Naive thymus-derived CD8-positive, alpha-beta T cell (primary cell): ENCODE measurements around the gene ATXN1. TPM values are rescaled to one million over a fixed set of nuclear protein-coding genes. Genes with fewer than 3 reads are reported as not detected.

Experiments
- ATAC-seq, 2 donors: fragments of 150-1000 bp; cut with Tn5 transposase in 1 of 2; sonication (Bioruptor Pico), chemical (Tn5 transposase) in 1 of 2; 1 replicate in 1 of 2; 2 replicates in 1 of 2; pipeline ENCODE4 v1.10.0; 2021; ENCODE audit warnings: mild to moderate bottlenecking in 2 of 2, moderate library complexity in 2 of 2
- POLR2A ChIA-PET: fragments of 350-600 bp; sonication (Branson Sonifier 250); formaldehyde crosslinking; loops from one replicate; lab custom pipeline; 2021; ENCODE audit warnings: antibody characterized with exemption; lab: Charles Lee
- DNase-seq, 10 donors: peaks; one replicate each; pipeline versions ENCODE4 v3.0.0 to v3.0.0-alpha.2; 2020 to 2022
- H3K27ac Mint-ChIP-seq, 10 donors: one replicate each; pipeline ENCODE4 v1.8.0; 2020 to 2022; ENCODE audit warnings: mild to moderate bottlenecking in 10 of 10, mixed read lengths in 10 of 10, moderate library complexity in 4 of 10, inconsistent platforms in 1 of 10
- H3K27me3 Mint-ChIP-seq, 5 donors: one replicate each; pipeline ENCODE4 v1.8.0; 2021 to 2022; ENCODE audit warnings: mixed read lengths in 5 of 5
- H3K36me3 Mint-ChIP-seq, 3 donors: one replicate each; pipeline ENCODE4 v1.8.0; 2020 to 2022; ENCODE audit warnings: mixed read lengths in 3 of 3, mild to moderate bottlenecking in 2 of 3, inconsistent platforms in 1 of 3
- H3K4me1 Mint-ChIP-seq, 4 donors: one replicate each; pipeline ENCODE4 v1.8.0; 2021 to 2022; ENCODE audit warnings: mixed read lengths in 4 of 4
- H3K4me3 Mint-ChIP-seq, 10 donors: one replicate each; pipeline ENCODE4 v1.8.0; 2020 to 2022; ENCODE audit warnings: mild to moderate bottlenecking in 10 of 10, mixed read lengths in 10 of 10, moderate library complexity in 6 of 10, inconsistent platforms in 1 of 10
- H3K9me3 Mint-ChIP-seq, 9 donors: one replicate each; pipeline ENCODE4 v1.8.0; 2020 to 2022; ENCODE audit warnings: mixed read lengths in 9 of 9, mild to moderate bottlenecking in 3 of 9, inconsistent platforms in 1 of 9, moderate library complexity in 1 of 9
- polyA plus RNA-seq, 3 donors: library from polyadenylated mRNA; unstranded; fragments of 300-500 nt; fragmentation: Illumina TruSeq; gene quantifications; one replicate each; pipeline ENCODE4 v1.2.3, GENCODE V29; 2021
- total RNA-seq, 8 experiments: library from RNA in 2 of 8; stranded (reverse) in 2 of 8; gene quantifications; one replicate each; pipeline ENCODE4 v1.2.3 and lab custom pipeline; 2021 to 2026

ATXN1 gene
- total and polyA plus RNA-seq, 5 experiments from 2014 or later: 2.7 to 42.3 (median 8.2) TPM

DNA sequence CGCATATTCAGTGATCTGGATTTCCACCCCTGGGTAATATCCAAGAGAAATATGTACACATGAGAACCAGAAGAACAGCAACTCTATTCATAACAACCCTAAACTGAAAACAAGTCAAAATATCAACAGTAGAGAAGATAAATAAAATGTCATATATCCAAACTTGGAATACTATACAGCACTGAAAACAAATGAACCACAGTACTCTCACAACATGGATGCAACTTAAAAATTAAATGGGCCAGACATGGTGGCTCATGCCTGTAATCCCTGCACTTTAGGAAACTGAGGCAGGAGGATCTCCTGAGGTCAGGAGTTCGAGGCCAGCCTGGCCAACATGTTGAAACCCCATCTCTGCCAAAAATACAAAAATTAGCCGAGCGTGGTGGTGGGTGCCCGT lies 16.5 kb upstream of the ATXN1 start:
- DNase-seq: no peak
- Mint-ChIP-seq H3K9me3 (peaks cover 0 to 3% (median 0%) of the 10 kb centered on the region in 9 donors), H3K4me3 (no peak overlapping the region), H3K36me3 (peaks cover 0 to 4% (median 0%) of the 10 kb centered on the region in 3 donors), H3K27me3 (peaks cover 0 to 4% (median 1%) of the 10 kb centered on the region in 5 donors), H3K27ac (no peak overlapping the region), H3K4me1 (peaks cover 0 to 10% (median 8%) of the 10 kb centered on the region in 4 donors)
- no peak for ATAC-seq
- POLR2A ChIA-PET: no interaction called here

DNA sequence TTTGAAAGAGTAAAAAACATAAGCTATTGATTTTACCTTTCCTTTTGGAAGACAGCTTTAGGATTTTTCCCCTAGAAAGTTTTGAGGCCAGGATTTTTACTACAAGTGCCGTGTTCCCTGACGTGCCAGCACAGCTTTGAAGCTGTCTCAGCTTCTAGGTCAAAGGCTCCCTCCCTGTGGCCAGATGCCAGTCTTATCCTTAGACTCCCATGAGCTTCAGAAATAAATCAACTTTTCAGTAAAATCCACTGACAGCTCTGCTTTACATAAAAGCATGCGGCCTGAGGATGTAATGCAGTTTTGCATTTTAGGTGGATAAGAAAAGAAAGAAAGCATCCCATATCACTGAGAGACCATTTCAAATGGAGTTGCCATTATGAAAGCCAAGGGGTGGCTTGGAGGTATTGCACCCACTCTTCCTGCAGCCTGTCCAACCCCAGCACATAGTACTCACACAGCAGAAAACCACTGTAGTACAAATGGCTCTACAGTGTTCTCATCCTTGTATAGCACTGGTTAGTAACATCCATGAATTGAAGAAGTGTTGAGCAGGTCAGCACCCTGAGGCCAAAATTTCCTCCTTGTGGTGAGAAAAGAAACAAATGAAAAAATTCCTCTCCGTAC lies 15.2 kb upstream of the ATXN1 start:
- POLR2A ChIA-PET: no interaction called here
- peaks cover 0 to 4% (median 0%) of the 10 kb centered on the region in 3 donors for H3K36me3 Mint-ChIP-seq
- H3K27ac Mint-ChIP-seq: no peak overlapping the region
- H3K9me3 Mint-ChIP-seq: peaks cover 0 to 3% (median 0%) of the 10 kb centered on the region in 9 donors
- H3K4me3 Mint-ChIP-seq: no peak overlapping the region
- peaks cover 3 to 18% (median 15%) of the 10 kb centered on the region in 4 donors for H3K4me1 Mint-ChIP-seq
- DNase-seq: no peak
- H3K27me3 Mint-ChIP-seq: peaks cover 0 to 4% (median 1%) of the 10 kb centered on the region in 5 donors
- no peak for ATAC-seq

- Mint-ChIP-seq H3K9me3 (peaks cover 0 to 3% (median 0%) of the 10 kb centered on the region in 9 donors), H3K4me1 (peaks cover 16 to 39% (median 34%) of the 10 kb centered on the region in 4 donors), H3K27me3 (peaks cover 0 to 4% (median 0%) of the 10 kb centered on the region in 5 donors), H3K36me3 (peaks cover 0 to 4% (median 0%) of the 10 kb centered on the region in 3 donors), H3K4me3 (no peak overlapping the region), H3K27ac (no peak overlapping the region)
- ATAC-seq (no peak), DNase-seq (no peak)
- POLR2A ChIA-PET: no interaction called here
Observed at GRCh38 chr6:16774437-16774836, 13.2 kb upstream of the ATXN1 start.

- Mint-ChIP-seq H3K9me3 (peaks cover 0 to 3% (median 0%) of the 10 kb centered on the region in 9 donors), H3K27ac (peak overlapping the region in 2 of 10 donors; percentile 8), H3K27me3 (peaks cover 0 to 4% (median 0%) of the 10 kb centered on the region in 5 donors), H3K4me1 (peaks cover 20 to 50% (median 45%) of the 10 kb centered on the region in 4 donors), H3K4me3 (no peak overlapping the region), H3K36me3 (peaks cover 0 to 4% (median 0%) of the 10 kb centered on the region in 3 donors)
- ATAC-seq: no peak
- POLR2A ChIA-PET: interaction anchor here (1.6 kb wide), 1 partner anchor 14 kb away, joined by 3 read pairs; no protein-coding TSS in a partner anchor
- DNase-seq: no peak
Observed at GRCh38 chr6:16773362-16773761, 12.1 kb upstream of the ATXN1 start.

DNA sequence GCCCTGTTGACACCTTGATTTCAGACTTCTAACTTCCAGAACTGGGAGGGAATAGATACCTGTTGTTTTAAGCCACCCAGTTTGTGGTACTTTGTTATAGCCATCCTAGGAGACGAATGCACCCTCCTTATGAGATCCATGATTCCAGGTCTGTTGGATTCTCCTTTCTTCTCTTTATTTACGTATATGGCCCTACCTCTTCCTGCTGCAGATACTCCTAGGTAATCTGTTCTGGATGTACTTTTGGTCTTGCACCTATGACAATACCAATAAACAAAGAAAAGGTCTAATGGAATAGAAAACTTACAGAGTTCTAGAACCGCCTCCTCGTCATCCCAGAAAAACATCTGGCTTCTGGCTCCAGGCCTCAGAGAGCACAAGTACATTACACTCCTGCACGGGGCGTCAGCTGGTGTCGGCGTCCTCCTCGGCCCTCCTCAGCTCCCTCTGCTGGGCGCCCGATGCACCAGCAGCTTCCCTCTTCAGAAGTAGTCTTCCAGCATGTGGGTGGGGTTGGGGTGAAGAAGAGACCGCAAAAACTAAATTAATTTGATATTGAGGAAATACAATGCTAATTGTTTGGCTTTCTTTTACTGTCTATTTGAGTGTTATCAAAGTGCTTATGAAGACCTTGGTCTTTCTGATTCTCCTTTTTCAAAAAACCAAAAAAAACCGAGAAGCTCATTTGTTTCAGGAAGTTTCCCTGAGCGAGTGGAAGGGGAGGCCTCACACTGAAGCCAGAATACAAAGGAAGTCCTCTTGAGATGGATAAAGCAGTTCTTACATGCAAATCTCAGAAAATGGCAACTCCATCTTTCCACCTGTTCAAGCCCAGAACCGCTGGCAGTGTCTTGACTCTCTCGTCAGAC lies 9.7 kb upstream of the ATXN1 start:
- ATAC-seq (peak; percentile 79 to 86), DNase-seq (peak; percentile 63 to 85 (median 76))
- Mint-ChIP-seq H3K27ac (peak overlapping the region; percentile 18 to 88 (median 70)), H3K4me3 (peak overlapping the region in 9 of 10 donors; percentile 9 to 62 (median 38)), H3K4me1 (peaks cover 20 to 58% (median 52%) of the 10 kb centered on the region in 4 donors), H3K27me3 (peaks cover 0 to 2% (median 0%) of the 10 kb centered on the region in 5 donors), H3K9me3 (no peaks in the 10 kb centered on the region), H3K36me3 (no peaks in the 10 kb centered on the region)
- POLR2A ChIA-PET: interaction anchor here (0.9 to 1.8 kb wide), 2 partner anchors 9 to 12 kb away, joined by 4 to 6 read pairs; partner anchors contain the start of gene ATXN1

GRCh38 chr6:16769986-16770376 lies 8.7 kb upstream of the ATXN1 start:
- Mint-ChIP-seq H3K4me1 (peaks cover 20 to 61% (median 55%) of the 10 kb centered on the region in 4 donors), H3K27ac (peak overlapping the region in 7 of 10 donors; percentile 2 to 85 (median 65)), H3K27me3 (peaks cover 0 to 2% (median 0%) of the 10 kb centered on the region in 5 donors), H3K4me3 (peak overlapping the region in 1 of 10 donors; percentile 29), H3K9me3 (no peaks in the 10 kb centered on the region), H3K36me3 (no peaks in the 10 kb centered on the region)
- POLR2A ChIA-PET: interaction anchor here (0.7 to 1.8 kb wide), 2 partner anchors 8 to 639 kb away, joined by 4 to 6 read pairs; partner anchors contain the start of gene ATXN1
- ATAC-seq: no peak
- no peak for DNase-seq

DNA sequence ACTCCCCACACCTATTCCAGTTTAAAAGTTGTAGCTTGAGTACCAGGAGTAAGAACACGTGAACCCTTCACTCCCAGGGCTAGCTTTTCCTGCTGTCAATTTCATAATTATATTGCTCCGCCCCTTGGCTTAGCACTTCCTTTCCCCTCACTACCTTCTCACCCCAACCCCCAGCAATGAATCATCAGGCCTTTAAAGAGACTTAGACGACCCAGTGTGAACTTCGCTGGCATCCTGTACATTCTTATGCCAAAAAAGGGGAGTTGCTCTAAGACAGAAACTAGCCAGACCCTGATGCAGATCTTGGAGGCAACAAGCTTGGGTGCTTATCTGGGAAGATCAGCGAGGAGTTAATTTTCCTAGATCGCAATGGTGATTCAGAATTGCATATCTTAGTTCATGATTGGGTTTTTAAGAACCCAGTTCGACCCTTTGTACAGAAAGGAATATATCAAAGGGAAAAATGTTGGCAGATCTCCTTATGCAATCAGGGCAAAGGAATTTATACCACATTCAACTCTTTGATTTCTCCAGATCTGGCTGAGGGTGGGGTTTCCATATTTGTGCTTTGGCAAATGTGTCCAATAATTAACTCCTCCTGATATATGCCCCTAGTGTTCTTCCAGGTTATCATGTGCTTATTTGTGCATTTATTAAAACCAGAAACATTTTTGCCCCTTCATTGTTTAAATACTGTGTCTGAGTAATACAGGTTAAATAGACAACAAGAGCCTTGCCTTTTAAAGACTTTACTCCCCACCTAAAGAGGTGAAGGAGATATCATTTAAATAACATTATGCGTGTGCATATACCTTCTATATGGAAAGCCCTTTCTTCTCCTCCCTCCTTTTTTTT lies 8.1 kb upstream of the ATXN1 start:
- H3K4me1 Mint-ChIP-seq: peaks cover 20 to 67% (median 57%) of the 10 kb centered on the region in 4 donors
- POLR2A ChIA-PET: interaction anchor here (0.7 to 1.2 kb wide), 3 partner anchors 10 to 639 kb away, joined by 3 to 6 read pairs (median 4); no protein-coding TSS in a partner anchor
- no peaks in the 10 kb centered on the region for H3K9me3 Mint-ChIP-seq
- peak overlapping the region; percentile 7 to 82 (median 62) for H3K27ac Mint-ChIP-seq
- DNase-seq (peak; percentile 15 to 84 (median 61)), ATAC-seq (peak; percentile 92 to 95)
- peak overlapping the region in 7 of 10 donors; percentile 0 to 48 (median 10) for H3K4me3 Mint-ChIP-seq
- no peaks in the 10 kb centered on the region for H3K36me3 Mint-ChIP-seq
- peaks cover 0 to under 1% (median 0%) of the 10 kb centered on the region in 5 donors for H3K27me3 Mint-ChIP-seq

GRCh38 chr6:16768477-16768830 lies 7.2 kb upstream of the ATXN1 start:
- DNase-seq (no peak), ATAC-seq (no peak)
- Mint-ChIP-seq H3K4me1 (peaks cover 20 to 73% (median 58%) of the 10 kb centered on the region in 4 donors), H3K36me3 (no peaks in the 10 kb centered on the region), H3K27me3 (no peaks in the 10 kb centered on the region), H3K4me3 (no peak overlapping the region), H3K27ac (peak overlapping the region in 5 of 10 donors; percentile 26 to 68 (median 49)), H3K9me3 (no peaks in the 10 kb centered on the region)
- POLR2A ChIA-PET: interaction anchor here (0.8 to 1.2 kb wide), 2 partner anchors 9 to 448 kb away, joined by 3 to 6 read pairs; no protein-coding TSS in a partner anchor

GRCh38 chr6:16767765-16768476 lies 6.7 kb upstream of the ATXN1 start:
- ATAC-seq (no peak), DNase-seq (no peak)
- POLR2A ChIA-PET: no interaction called here
- Mint-ChIP-seq H3K4me3 (no peak overlapping the region), H3K36me3 (no peaks in the 10 kb centered on the region), H3K9me3 (no peaks in the 10 kb centered on the region), H3K27ac (peak overlapping the region in 2 of 10 donors; percentile 27 to 68), H3K4me1 (peaks cover 20 to 71% (median 57%) of the 10 kb centered on the region in 4 donors), H3K27me3 (no peaks in the 10 kb centered on the region)

DNA sequence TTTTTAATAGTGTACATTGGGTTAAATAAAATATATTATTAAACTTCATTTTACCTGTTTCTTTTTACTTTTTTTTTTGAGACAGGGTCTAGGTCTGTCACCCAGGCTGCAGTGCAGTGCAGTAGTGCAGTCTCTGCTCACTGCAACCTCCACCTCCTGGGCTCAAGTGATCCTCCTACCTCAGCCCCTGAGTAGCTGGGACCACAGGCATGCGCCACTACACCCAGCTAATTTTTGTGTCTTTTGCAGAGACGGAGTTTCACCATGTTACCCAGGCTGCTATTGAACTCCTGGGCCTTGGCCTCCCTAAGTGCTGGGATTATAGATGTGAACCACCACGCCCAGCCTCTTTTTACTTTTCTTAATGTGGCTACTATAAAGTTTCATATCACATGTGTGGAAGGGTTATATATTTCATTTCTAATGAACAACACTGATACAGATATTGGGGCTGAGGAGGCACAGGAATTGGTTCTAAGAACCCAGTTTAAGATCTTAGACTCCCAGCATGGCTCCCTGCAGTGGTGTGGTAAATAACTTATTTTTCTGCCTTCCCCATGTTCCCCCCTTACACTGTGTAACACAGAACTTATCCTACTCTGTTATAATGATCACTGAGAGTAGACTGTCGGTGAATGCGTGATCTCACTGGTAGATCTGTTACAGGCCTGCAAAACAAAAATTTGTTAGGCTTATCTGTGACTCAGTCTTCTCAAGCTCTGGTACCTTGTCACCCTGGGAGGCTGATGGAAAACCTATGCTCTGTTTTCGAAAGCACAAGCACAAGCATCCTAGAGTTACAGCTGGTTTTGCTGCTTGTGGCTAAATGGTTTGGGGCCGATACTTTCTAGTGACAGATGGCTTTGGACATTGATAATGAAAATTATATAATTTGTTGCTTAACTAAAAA lies 5.8 kb upstream of the ATXN1 start:
- H3K4me1 Mint-ChIP-seq: peaks cover 24 to 75% (median 57%) of the 10 kb centered on the region in 4 donors
- H3K36me3 Mint-ChIP-seq: no peaks in the 10 kb centered on the region
- no peak overlapping the region for H3K4me3 Mint-ChIP-seq
- no peak for DNase-seq
- ATAC-seq: no peak
- H3K27ac Mint-ChIP-seq: peak overlapping the region in 1 of 10 donors; percentile 8
- POLR2A ChIA-PET: no interaction called here
- no peaks in the 10 kb centered on the region for H3K9me3 Mint-ChIP-seq
- no peaks in the 10 kb centered on the region for H3K27me3 Mint-ChIP-seq
